ENCODE data around the gene STAB1. TPM values are rescaled to one million over a fixed set of nuclear protein-coding genes. Genes with fewer than 3 reads are reported as not detected.

STAB1 gene
- total RNA-seq, 1 donor from 2014 or later: 0.16 TPM

GRCh38 chr3:52454938-52455282 lies 40.2 kb upstream of the STAB1 start:
- Mint-ChIP-seq H3K4me3 (peak overlapping the region; percentile 89), H3K4me1 (peaks cover 43% of the 10 kb centered on the region), H3K27me3 (ENCODE audit: low read depth) (no peaks in the 10 kb centered on the region), H3K9me3 (no peaks in the 10 kb centered on the region), H3K27ac (ENCODE audit: unreplicated experiment) (peak overlapping the region; percentile 92), H3K36me3 (ENCODE audit: low read depth) (peaks cover 11% of the 10 kb centered on the region)
- DNase-seq (ENCODE audit: low read depth, low spot score): no peak
- TF ChIP-seq, protein P1, sequence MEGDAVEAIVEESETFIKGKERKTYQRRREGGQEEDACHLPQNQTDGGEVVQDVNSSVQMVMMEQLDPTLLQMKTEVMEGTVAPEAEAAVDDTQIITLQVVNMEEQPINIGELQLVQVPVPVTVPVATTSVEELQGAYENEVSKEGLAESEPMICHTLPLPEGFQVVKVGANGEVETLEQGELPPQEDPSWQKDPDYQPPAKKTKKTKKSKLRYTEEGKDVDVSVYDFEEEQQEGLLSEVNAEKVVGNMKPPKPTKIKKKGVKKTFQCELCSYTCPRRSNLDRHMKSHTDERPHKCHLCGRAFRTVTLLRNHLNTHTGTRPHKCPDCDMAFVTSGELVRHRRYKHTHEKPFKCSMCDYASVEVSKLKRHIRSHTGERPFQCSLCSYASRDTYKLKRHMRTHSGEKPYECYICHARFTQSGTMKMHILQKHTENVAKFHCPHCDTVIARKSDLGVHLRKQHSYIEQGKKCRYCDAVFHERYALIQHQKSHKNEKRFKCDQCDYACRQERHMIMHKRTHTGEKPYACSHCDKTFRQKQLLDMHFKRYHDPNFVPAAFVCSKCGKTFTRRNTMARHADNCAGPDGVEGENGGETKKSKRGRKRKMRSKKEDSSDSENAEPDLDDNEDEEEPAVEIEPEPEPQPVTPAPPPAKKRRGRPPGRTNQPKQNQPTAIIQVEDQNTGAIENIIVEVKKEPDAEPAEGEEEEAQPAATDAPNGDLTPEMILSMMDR (conservative IDR thresholded peaks at IDR 0.05): no peak

DNA sequence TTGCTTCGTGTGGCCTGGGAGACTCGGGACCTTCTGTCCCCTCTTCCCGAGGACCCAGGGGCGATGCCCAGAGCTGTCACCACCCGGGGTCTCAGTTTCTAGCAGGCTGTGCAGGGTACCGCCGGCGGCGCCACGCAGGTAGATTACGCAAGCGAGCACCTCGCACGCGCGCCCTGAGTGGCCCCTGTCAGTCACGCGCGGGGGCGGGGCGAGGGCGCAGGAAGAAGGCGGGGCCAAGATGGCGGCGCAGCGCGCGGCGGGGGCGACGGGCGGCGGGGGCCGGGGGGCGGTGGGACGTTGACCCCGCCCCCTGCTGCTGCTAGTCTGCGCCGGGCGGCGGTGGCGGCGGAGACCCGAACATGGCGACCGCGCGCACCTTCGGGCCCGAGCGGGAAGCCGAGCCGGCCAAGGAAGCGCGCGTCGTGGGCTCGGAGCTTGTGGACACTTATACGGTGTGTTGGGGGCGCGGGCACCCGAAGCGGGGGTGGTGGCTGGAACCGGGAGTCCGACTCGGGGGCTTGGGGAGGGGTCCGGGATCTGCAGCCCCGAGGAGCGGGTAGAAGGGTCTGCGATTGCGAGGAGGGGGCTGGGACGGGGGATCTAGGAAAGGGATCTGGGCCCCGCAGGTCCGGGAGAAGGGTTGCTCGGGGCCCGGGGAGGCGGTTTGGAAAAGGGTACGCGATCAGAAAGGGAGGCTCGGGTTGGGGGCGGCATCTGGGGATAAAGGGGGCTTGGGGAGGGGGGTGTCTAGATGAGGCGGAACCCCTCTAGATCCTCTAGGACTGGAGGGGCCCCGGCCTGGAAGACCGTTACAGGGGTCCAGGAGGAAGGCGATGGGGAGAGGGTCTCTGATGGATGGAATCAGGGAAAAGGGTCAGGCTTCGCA lies 39.6 kb upstream of the STAB1 start, which contains the start of gene NISCH:
Gene NISCH (plus strand): TSS at position 322 of the 886 bp plus-strand sequence. CDS start 38 bp downstream, at position 360.
- TF ChIP-seq, protein P1 (conservative IDR thresholded peaks at IDR 0.05): no peak
- Mint-ChIP-seq H3K27me3 (ENCODE audit: low read depth) (no peaks in the 10 kb centered on the region), H3K4me3 (peak within 1 kb of the TSS; percentile 94), H3K36me3 (ENCODE audit: low read depth) (peaks cover 13% of the 10 kb centered on the region), H3K27ac (ENCODE audit: unreplicated experiment) (peak within 1 kb of the TSS; percentile 95), H3K9me3 (no peaks in the 10 kb centered on the region), H3K4me1 (peaks cover 43% of the 10 kb centered on the region)
- peak; percentile 90 for DNase-seq (ENCODE audit: low read depth, low spot score)

GRCh38 chr3:52456169-52456799 lies 38.9 kb upstream of the STAB1 start:
- Mint-ChIP-seq H3K27ac (ENCODE audit: unreplicated experiment) (peak overlapping the region; percentile 83), H3K4me3 (peak overlapping the region; percentile 94), H3K27me3 (ENCODE audit: low read depth) (no peaks in the 10 kb centered on the region), H3K9me3 (no peaks in the 10 kb centered on the region), H3K36me3 (ENCODE audit: low read depth) (peaks cover 13% of the 10 kb centered on the region), H3K4me1 (peaks cover 43% of the 10 kb centered on the region)
- no peak for DNase-seq (ENCODE audit: low read depth, low spot score)
- TF ChIP-seq, protein P1 (conservative IDR thresholded peaks at IDR 0.05): no peak

GRCh38 chr3:52456800-52457183 lies 38.3 kb upstream of the STAB1 start:
- Mint-ChIP-seq H3K36me3 (ENCODE audit: low read depth) (peaks cover 13% of the 10 kb centered on the region), H3K9me3 (no peaks in the 10 kb centered on the region), H3K27ac (ENCODE audit: unreplicated experiment) (peak overlapping the region; percentile 63), H3K4me1 (peaks cover 38% of the 10 kb centered on the region), H3K4me3 (peak overlapping the region; percentile 94), H3K27me3 (ENCODE audit: low read depth) (no peaks in the 10 kb centered on the region)
- TF ChIP-seq, protein P1 (conservative IDR thresholded peaks at IDR 0.05): no peak
- no peak for DNase-seq (ENCODE audit: low read depth, low spot score)

GRCh38 chr3:52458031-52458760 lies 36.9 kb upstream of the STAB1 start:
- TF ChIP-seq, protein P1 (conservative IDR thresholded peaks at IDR 0.05): no peak
- peaks cover 37% of the 10 kb centered on the region for H3K4me1 Mint-ChIP-seq

More at GRCh38 chr3:52458031-52458760, 36.9 kb upstream of the STAB1 start:
- peak overlapping the region; percentile 94 for H3K4me3 Mint-ChIP-seq
- no peaks in the 10 kb centered on the region for H3K27me3 Mint-ChIP-seq (ENCODE audit: low read depth)
- no peak for DNase-seq (ENCODE audit: low read depth, low spot score)
- no peaks in the 10 kb centered on the region for H3K9me3 Mint-ChIP-seq
- H3K36me3 Mint-ChIP-seq (ENCODE audit: low read depth): peaks cover 16% of the 10 kb centered on the region
- H3K27ac Mint-ChIP-seq (ENCODE audit: unreplicated experiment): no peak overlapping the region

Data from neural crest cell (in vitro differentiated cells).